Measurements from ENCODE around the gene KLF5.

DNA sequence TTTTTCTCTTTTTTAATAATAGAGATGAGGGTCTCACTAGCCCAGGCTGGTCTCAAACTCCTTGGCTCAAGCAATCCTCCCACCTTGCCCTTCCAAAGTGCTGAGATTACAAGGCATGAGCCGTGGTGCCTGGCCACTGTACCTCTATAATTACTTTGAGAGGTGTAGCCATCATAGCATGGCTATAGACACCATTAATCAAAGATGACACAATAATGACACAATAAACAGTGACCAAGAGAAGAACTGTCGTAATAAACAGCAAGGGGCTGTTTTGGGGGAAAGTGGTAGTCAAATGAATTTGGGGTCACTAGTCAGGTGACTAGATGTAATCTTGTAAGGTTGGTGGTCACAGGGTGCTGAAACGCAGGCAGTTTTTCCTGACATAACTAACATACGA, 30.4 kb downstream of the KLF5 start:
- TF ChIP-seq CTCF (IDR thresholded peaks at IDR 0.05) (no peak), POLR2A (IDR thresholded peaks at IDR 0.05) (no peak), POLR2AphosphoS5 (IDR thresholded peaks at IDR 0.05; ENCODE audit: insufficient read depth in 1 of 2, low read depth in 1 of 2) (no peak)
